ENCODE measurements around the gene AATF. TPM values are rescaled to one million over a fixed set of nuclear protein-coding genes. Genes with fewer than 3 reads are reported as not detected.

The AATF gene
- total RNA-seq, 4 donors from 2014 or later = 26.9 to 57.8 (median 35.4) TPM

- H3K4me3 ChIP-seq = no peak overlapping the region
- no peaks in the 10 kb centered on the region for H3K9me3 ChIP-seq
- H3K4me1 ChIP-seq = no peaks in the 10 kb centered on the region
- no peak overlapping the region for H3K27ac ChIP-seq
- H3K27me3 ChIP-seq = no peaks in the 10 kb centered on the region
- no peak for TF ChIP-seq POLR2A (IDR thresholded peaks at IDR 0.05)
- no peak for TF ChIP-seq CTCF (IDR thresholded peaks at IDR 0.05)
- DNase-seq = no peak
- no peaks in the 10 kb centered on the region for H3K36me3 ChIP-seq
Measured at GRCh38 chr17:36975922-36976515, 27.3 kb downstream of the AATF start.

GRCh38 chr17:36977066-36977465 lies 28.3 kb downstream of the AATF start:
- no peak overlapping the region for H3K4me3 ChIP-seq
- H3K9me3 ChIP-seq = no peaks in the 10 kb centered on the region
- TF ChIP-seq POLR2A (IDR thresholded peaks at IDR 0.05) (no peak), CTCF (IDR thresholded peaks at IDR 0.05) (no peak)
- no peak for DNase-seq
- H3K27ac ChIP-seq = no peak overlapping the region
- no peaks in the 10 kb centered on the region for H3K4me1 ChIP-seq
- no peaks in the 10 kb centered on the region for H3K36me3 ChIP-seq
- no peaks in the 10 kb centered on the region for H3K27me3 ChIP-seq

GRCh38 chr17:36977568-36977967 lies 28.8 kb downstream of the AATF start:
- no peak for DNase-seq
- TF ChIP-seq CTCF (IDR thresholded peaks at IDR 0.05) (no peak), POLR2A (IDR thresholded peaks at IDR 0.05) (no peak)
- no peaks in the 10 kb centered on the region for H3K9me3 ChIP-seq
- H3K4me3 ChIP-seq = no peak overlapping the region
- no peaks in the 10 kb centered on the region for H3K4me1 ChIP-seq
- H3K27ac ChIP-seq = no peak overlapping the region
- H3K27me3 ChIP-seq = no peaks in the 10 kb centered on the region
- H3K36me3 ChIP-seq = no peaks in the 10 kb centered on the region

GRCh38 chr17:36978810-36979564 lies 30.2 kb downstream of the AATF start:
- no peak overlapping the region for H3K4me3 ChIP-seq
- no peaks in the 10 kb centered on the region for H3K36me3 ChIP-seq
- no peaks in the 10 kb centered on the region for H3K9me3 ChIP-seq
- TF ChIP-seq CTCF (IDR thresholded peaks at IDR 0.05) (no peak), POLR2A (IDR thresholded peaks at IDR 0.05) (no peak)
- DNase-seq = no peak
- H3K27me3 ChIP-seq = no peaks in the 10 kb centered on the region
- H3K4me1 ChIP-seq = no peaks in the 10 kb centered on the region
- no peak overlapping the region for H3K27ac ChIP-seq

GRCh38 chr17:36979565-36979941 lies 30.8 kb downstream of the AATF start:
- no peaks in the 10 kb centered on the region for H3K27me3 ChIP-seq
- peaks cover 0 to 4% (median 0%) of the 10 kb centered on the region in 3 donors for H3K36me3 ChIP-seq
- DNase-seq = no peak
- no peaks in the 10 kb centered on the region for H3K4me1 ChIP-seq
- no peak overlapping the region for H3K27ac ChIP-seq
- no peak for TF ChIP-seq POLR2A (IDR thresholded peaks at IDR 0.05)
- TF ChIP-seq CTCF (IDR thresholded peaks at IDR 0.05) = no peak
- no peak overlapping the region for H3K4me3 ChIP-seq
- H3K9me3 ChIP-seq = no peaks in the 10 kb centered on the region

Data from Peyer's patch (tissue), 4 donors.